Esophagus squamous epithelium (tissue), 4 donors: ENCODE results near the gene NRDE2.

Experiments
- POLR2A ChIP-seq, 4 donors: fragments of 450-650 bp; IDR thresholded peaks; one replicate each; pipeline ENCODE4 v1.6.1; 2017; ENCODE audit warnings: antibody characterized with exemption in 4 of 4, mild to moderate bottlenecking in 4 of 4, moderate library complexity in 3 of 4
- TF ChIP-seq, protein P1 (sequence below), 6 experiments: fragments of 450-650 bp in 4 of 6; fragments of 200-600 bp in 2 of 6; sonication (generic) in 2 of 6; IDR thresholded peaks; one replicate each; pipeline ENCODE4 v1.5.1; 2016 to 2019; ENCODE audit warnings: antibody characterized with exemption in 6 of 6, mild to moderate bottlenecking in 4 of 6, moderate library complexity in 4 of 6

DNA sequence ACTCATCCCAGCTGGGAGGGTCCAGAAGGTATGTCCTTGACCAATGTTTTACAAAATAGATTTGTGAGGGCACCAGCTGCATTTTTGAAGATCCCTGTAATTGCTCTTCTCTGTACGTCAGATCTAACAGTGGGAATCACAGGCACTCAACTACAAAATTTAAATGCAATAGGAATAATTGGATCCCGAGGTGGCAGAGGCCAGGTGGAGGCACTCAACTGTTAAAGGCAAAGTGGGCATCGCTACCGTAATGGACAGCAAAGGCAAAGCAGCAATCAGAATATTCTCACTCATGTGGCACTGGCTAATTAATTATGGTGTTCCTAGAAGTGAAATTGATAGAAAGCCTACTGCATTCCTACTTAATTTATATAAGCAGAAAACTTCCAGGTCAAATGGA lies 103.3 kb downstream of the NRDE2 start:
- TF ChIP-seq, protein P1, sequence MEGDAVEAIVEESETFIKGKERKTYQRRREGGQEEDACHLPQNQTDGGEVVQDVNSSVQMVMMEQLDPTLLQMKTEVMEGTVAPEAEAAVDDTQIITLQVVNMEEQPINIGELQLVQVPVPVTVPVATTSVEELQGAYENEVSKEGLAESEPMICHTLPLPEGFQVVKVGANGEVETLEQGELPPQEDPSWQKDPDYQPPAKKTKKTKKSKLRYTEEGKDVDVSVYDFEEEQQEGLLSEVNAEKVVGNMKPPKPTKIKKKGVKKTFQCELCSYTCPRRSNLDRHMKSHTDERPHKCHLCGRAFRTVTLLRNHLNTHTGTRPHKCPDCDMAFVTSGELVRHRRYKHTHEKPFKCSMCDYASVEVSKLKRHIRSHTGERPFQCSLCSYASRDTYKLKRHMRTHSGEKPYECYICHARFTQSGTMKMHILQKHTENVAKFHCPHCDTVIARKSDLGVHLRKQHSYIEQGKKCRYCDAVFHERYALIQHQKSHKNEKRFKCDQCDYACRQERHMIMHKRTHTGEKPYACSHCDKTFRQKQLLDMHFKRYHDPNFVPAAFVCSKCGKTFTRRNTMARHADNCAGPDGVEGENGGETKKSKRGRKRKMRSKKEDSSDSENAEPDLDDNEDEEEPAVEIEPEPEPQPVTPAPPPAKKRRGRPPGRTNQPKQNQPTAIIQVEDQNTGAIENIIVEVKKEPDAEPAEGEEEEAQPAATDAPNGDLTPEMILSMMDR (IDR thresholded peaks at IDR 0.05) = no peak
- TF ChIP-seq POLR2A (IDR thresholded peaks at IDR 0.05) = no peak
